ENCODE data around the gene LRRC14B. TPM values are rescaled to one million over a fixed set of nuclear protein-coding genes. Genes with fewer than 3 reads are reported as not detected.

LRRC14B gene
- total and polyA plus RNA-seq, 2 experiments from 2014 or later = not detected

- TF ChIP-seq ZNF462 (CRISPR knock-in tag; IDR thresholded peaks at IDR 0.05) (no peak), EZH2 (IDR thresholded peaks at IDR 0.05; ENCODE audit: low read depth, unreplicated experiment) (no peak), NANOG (IDR thresholded peaks at IDR 0.05; ENCODE audit: borderline replicate concordance) (no peak), STAT1 (IDR thresholded peaks at IDR 0.05; ENCODE audit: unreplicated experiment) (no peak), ZNF331 (CRISPR knock-in tag; IDR thresholded peaks at IDR 0.05; ENCODE audit: low read depth) (no peak)
Observed at GRCh38 chr5:144941-145340, 46.4 kb upstream of the LRRC14B start (continued).

DNA sequence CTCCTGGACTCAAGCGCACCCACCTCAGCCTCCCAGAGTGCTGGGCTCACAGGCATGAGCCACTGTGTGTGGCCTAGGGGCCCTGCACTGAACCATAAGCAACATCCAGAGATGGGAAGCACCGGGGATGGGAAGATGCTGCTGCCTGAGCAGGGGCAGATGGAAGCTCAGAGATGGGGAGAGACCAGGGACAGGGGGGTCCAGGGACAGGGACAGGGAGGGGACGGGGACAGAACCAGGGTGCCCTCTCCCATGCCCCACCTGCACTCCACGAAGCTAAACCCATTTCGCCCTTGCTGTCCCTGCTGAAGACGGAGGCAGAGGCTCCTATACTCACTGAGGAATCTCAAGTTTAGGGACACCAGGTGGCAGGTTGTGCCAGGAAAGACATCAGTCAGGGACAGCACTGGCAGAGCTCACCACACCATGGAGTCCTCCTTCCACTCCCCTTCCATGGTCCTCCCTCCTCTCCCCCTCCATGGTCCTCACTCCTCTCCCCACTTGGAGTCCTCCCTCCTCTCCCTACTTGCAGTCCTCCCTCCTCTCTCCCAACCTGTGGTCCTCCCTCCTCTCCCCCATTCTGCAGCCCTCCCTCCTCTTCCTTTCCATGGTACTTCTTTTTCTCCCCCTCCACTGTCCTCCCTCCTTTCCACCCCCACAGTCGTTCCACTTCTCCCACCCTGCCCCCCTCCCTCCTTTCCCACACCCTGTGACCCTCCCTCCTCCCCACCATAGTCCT is 45.5 kb upstream of the LRRC14B start:
- peaks cover 85% of the 10 kb centered on the region for H3K36me3 Mint-ChIP-seq (ENCODE audit: low read depth)
- no peaks in the 10 kb centered on the region; the same call in 2 of the 3 replicates for H3K4me1 Mint-ChIP-seq
- no peak for ATAC-seq
- H3K27ac Mint-ChIP-seq = no peak overlapping the region; the same call in 1 of the 2 replicates
- Histone ChIP-seq H3K9me2 (ENCODE audit: insufficient read depth) (no peaks in the 10 kb centered on the region), H3K36me3 (ENCODE audit: insufficient read depth) (peaks cover 17% of the 10 kb centered on the region), H3K4me3 (no peak overlapping the region), H2AFZ (no peak overlapping the region), H3K4me2 (no peak overlapping the region), H3K79me2 (replicated peaks; ENCODE audit: insufficient read depth) (no peaks in the 10 kb centered on the region), H3K27ac (ENCODE audit: low read depth) (no peak overlapping the region), H4K20me1 (replicated peaks; ENCODE audit: insufficient read depth) (no peaks in the 10 kb centered on the region; the same call in 1 of the 2 replicates), H3F3A (replicated peaks; ENCODE audit: low read depth) (no peaks in the 10 kb centered on the region), H3K27me3 (ENCODE audit: insufficient read depth) (no peaks in the 10 kb centered on the region), H3K4me1 (ENCODE audit: insufficient read depth) (no peaks in the 10 kb centered on the region)
- H3K9me3 Mint-ChIP-seq = peaks cover 28% of the 10 kb centered on the region
- no peak for TF ChIP-seq STAT1 (IDR thresholded peaks at IDR 0.05; ENCODE audit: unreplicated experiment)
- TF ChIP-seq EZH2phosphoT487 (IDR thresholded peaks at IDR 0.05; ENCODE audit: unreplicated experiment) = no peak
- TF ChIP-seq EZH2 (IDR thresholded peaks at IDR 0.05; ENCODE audit: low read depth, unreplicated experiment) = no peak
- TF ChIP-seq POLR2AphosphoS5 (IDR thresholded peaks at IDR 0.05; ENCODE audit: low read depth) = no peak
- H3K27me3 Mint-ChIP-seq (ENCODE audit: insufficient read depth, low read depth, poor library complexity) = peaks cover 12% of the 10 kb centered on the region
- no peak for DNase-seq (ENCODE audit: low spot score)
- H3K4me3 Mint-ChIP-seq = no peak overlapping the region

Measured in GM23338 (cell line).